Measurements from ENCODE around the gene DLGAP1. TPM values are rescaled to one million over a fixed set of nuclear protein-coding genes. Genes with fewer than 3 reads are reported as not detected.
A peak's percentile ranks its signal among the peaks of the same experiment; 100 is the strongest.

DLGAP1 gene
- total and polyA plus RNA-seq, 10 of the 15 experiments (the other 5 are each of a cell fraction or from before 2014, with no cell fraction given): 0.23 to 27.6 (median 1.9) TPM

GRCh38 chr18:4236940-4237663 lies 218.0 kb downstream of the DLGAP1 start:
- ChIA-PET SMC1A (ENCODE audit: uncharacterized antibody, unreplicated experiment) (interaction anchor here (0.8 to 10.5 kb wide), 23 partner anchors 11 to 206 kb away, joined by 3 to 222 read pairs (median 5); no protein-coding TSS in a partner anchor), RAD21 (ENCODE audit: unreplicated experiment) (interaction anchor here (0.7 to 3.9 kb wide), 30 partner anchors 9 to 223 kb away, joined by 3 to 65 read pairs (median 4); no protein-coding TSS in a partner anchor), CTCF (interaction anchor here (0.9 to 2.6 kb wide), 11 partner anchors 8 to 148 kb away, joined by 3 to 8 read pairs (median 6); no protein-coding TSS in a partner anchor), POLR2A (interaction anchor here (0.7 to 2.4 kb wide), 9 partner anchors 10 to 154 kb away, joined by 3 to 20 read pairs (median 3); no protein-coding TSS in a partner anchor)
- no peak overlapping the region for H3K4me3 ChIP-seq
- FAIRE-seq (no peak), DNase-seq (ENCODE audit: low read depth, low spot score) (no peak), ATAC-seq (peak; percentile 77)
- H3K9ac ChIP-seq (ENCODE audit: control insufficient read depth, insufficient read depth, low read length): no peak overlapping the region
- no peaks in the 10 kb centered on the region for H3K36me3 ChIP-seq (ENCODE audit: control insufficient read depth in 2 of 2, insufficient read depth in 2 of 2, low read length in 1 of 2)
- no peaks in the 10 kb centered on the region for H4K20me1 ChIP-seq (ENCODE audit: control insufficient read depth, insufficient read depth)
- TSS peak; percentile 89 for BruUV-seq (replicated peaks)
- no peaks in the 10 kb centered on the region for H3K27me3 ChIP-seq (replicated peaks in 1 of 2; ENCODE audit: control insufficient read depth in 2 of 2, insufficient read depth in 2 of 2, low read length in 1 of 2)
- H3K4me1 ChIP-seq (ENCODE audit: control insufficient read depth, insufficient read depth, low read length): no peaks in the 10 kb centered on the region
- WGBS (ENCODE audit: insufficient coverage, insufficient replicate concordance, low lambda C conversion rate, missing lambda C conversion rate): 16% methylated on average over 11 of the region's 11 CpGs
- intact Hi-C loops (cut with micrococcal nuclease; ENCODE audit: unreplicated experiment): loop anchor here (5.0 to 10.0 kb wide), 2 partner anchors 398 to 820 kb away; no protein-coding TSS in a partner anchor
- no peaks in the 10 kb centered on the region for H3K79me2 ChIP-seq (ENCODE audit: control insufficient read depth, insufficient read depth, low read length)
- in situ Hi-C loops (cut with MboI): no loop called here
- no peak overlapping the region for H3K4me2 ChIP-seq (ENCODE audit: control insufficient read depth, insufficient read depth)
- no peaks in the 10 kb centered on the region; the same call in 2 of the 3 replicates for H3K9me3 ChIP-seq (replicated peaks; ENCODE audit: control insufficient read depth, insufficient read depth, low read length)
- H3K27ac ChIP-seq (ENCODE audit: control insufficient read depth, insufficient read depth): no peak overlapping the region
- H2AFZ ChIP-seq (ENCODE audit: control insufficient read depth, low read depth, low read length): no peak overlapping the region
- TF ChIP-seq POLR2AphosphoS2 (IDR thresholded peaks at IDR 0.05; ENCODE audit: low read depth, low read length) (no peak), BACH1 (IDR thresholded peaks at IDR 0.05; ENCODE audit: borderline replicate concordance) (peak; percentile 44; the same call in 1 of the 2 replicates), ZZZ3 (IDR thresholded peaks at IDR 0.05; ENCODE audit: control insufficient read depth, insufficient read length, low read depth) (no peak), SMARCA5 (IDR thresholded peaks at IDR 0.05) (no peak), JUND (IDR thresholded peaks at IDR 0.05; ENCODE audit: low read depth, low read length) (peak; percentile 55; the same call in 1 of the 2 replicates), TCF7 (IDR thresholded peaks at IDR 0.05; ENCODE audit: borderline replicate concordance) (no peak), ZNF217 (IDR thresholded peaks at IDR 0.05) (no peak), USF2 (IDR thresholded peaks at IDR 0.05; ENCODE audit: borderline replicate concordance, low read depth, low read length) (no peak), JUNB (IDR thresholded peaks at IDR 0.05) (no peak), NR2C1 (IDR thresholded peaks at IDR 0.05) (no peak), DPF2 (IDR thresholded peaks at IDR 0.05) (peak; percentile 62), YBX1 (IDR thresholded peaks at IDR 0.05) (no peak), SUZ12 (IDR thresholded peaks at IDR 0.05; ENCODE audit: unreplicated experiment) (no peak), IRF4 (IDR thresholded peaks at IDR 0.05; ENCODE audit: low read depth, low read length) (peak; percentile 71), FOXM1 (IDR thresholded peaks at IDR 0.05; ENCODE audit: low read depth, low read length) (no peak), EP300 (IDR thresholded peaks at IDR 0.05; ENCODE audit: borderline replicate concordance in 1 of 2, control insufficient read depth in 1 of 2, low read depth in 2 of 2, low read length in 2 of 2) (peak; percentile 28 to 41; a peak in 1 of 4 replicates), RB1 (IDR thresholded peaks at IDR 0.05; ENCODE audit: borderline replicate concordance) (no peak)
- TF ChIP-seq, protein P1, sequence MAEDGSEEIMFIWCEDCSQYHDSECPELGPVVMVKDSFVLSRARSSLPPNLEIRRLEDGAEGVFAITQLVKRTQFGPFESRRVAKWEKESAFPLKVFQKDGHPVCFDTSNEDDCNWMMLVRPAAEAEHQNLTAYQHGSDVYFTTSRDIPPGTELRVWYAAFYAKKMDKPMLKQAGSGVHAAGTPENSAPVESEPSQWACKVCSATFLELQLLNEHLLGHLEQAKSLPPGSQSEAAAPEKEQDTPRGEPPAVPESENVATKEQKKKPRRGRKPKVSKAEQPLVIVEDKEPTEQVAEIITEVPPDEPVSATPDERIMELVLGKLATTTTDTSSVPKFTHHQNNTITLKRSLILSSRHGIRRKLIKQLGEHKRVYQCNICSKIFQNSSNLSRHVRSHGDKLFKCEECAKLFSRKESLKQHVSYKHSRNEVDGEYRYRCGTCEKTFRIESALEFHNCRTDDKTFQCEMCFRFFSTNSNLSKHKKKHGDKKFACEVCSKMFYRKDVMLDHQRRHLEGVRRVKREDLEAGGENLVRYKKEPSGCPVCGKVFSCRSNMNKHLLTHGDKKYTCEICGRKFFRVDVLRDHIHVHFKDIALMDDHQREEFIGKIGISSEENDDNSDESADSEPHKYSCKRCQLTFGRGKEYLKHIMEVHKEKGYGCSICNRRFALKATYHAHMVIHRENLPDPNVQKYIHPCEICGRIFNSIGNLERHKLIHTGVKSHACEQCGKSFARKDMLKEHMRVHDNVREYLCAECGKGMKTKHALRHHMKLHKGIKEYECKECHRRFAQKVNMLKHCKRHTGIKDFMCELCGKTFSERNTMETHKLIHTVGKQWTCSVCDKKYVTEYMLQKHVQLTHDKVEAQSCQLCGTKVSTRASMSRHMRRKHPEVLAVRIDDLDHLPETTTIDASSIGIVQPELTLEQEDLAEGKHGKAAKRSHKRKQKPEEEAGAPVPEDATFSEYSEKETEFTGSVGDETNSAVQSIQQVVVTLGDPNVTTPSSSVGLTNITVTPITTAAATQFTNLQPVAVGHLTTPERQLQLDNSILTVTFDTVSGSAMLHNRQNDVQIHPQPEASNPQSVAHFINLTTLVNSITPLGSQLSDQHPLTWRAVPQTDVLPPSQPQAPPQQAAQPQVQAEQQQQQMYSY (CRISPR knock-in tag; IDR thresholded peaks at IDR 0.05): 0 out of 2 replicates have a peak, but pooled peaks have one; percentile 20
- TF ChIP-seq, protein P2, sequence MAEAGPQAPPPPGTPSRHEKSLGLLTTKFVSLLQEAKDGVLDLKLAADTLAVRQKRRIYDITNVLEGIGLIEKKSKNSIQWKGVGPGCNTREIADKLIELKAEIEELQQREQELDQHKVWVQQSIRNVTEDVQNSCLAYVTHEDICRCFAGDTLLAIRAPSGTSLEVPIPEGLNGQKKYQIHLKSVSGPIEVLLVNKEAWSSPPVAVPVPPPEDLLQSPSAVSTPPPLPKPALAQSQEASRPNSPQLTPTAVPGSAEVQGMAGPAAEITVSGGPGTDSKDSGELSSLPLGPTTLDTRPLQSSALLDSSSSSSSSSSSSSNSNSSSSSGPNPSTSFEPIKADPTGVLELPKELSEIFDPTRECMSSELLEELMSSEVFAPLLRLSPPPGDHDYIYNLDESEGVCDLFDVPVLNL (IDR thresholded peaks at IDR 0.05; ENCODE audit: low read depth, low read length): no peak
